ENCODE data around the gene TPBG.

DNA sequence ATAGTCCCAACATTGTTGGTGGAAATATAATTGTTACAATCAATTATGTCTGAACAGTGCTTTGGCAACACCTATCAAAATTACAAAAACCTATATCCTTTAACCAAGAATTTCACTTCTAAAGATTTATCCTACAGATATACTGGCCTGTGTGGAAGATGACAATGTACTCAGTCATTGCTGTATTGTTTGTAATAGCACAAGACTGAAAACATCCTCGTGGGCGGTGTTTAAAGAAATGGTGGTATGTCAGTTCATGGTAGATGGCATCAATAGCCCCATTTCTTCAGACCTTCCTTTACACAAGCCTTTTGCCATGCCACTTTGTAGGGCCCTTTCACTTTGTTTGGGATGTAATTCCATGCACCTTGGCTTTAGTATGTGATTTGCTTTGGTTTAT is 9.8 kb upstream of the TPBG start:
- TF ChIP-seq, protein P1, sequence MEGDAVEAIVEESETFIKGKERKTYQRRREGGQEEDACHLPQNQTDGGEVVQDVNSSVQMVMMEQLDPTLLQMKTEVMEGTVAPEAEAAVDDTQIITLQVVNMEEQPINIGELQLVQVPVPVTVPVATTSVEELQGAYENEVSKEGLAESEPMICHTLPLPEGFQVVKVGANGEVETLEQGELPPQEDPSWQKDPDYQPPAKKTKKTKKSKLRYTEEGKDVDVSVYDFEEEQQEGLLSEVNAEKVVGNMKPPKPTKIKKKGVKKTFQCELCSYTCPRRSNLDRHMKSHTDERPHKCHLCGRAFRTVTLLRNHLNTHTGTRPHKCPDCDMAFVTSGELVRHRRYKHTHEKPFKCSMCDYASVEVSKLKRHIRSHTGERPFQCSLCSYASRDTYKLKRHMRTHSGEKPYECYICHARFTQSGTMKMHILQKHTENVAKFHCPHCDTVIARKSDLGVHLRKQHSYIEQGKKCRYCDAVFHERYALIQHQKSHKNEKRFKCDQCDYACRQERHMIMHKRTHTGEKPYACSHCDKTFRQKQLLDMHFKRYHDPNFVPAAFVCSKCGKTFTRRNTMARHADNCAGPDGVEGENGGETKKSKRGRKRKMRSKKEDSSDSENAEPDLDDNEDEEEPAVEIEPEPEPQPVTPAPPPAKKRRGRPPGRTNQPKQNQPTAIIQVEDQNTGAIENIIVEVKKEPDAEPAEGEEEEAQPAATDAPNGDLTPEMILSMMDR (IDR thresholded peaks at IDR 0.05; ENCODE audit: insufficient read depth, low read length, poor library complexity, severe bottlenecking): no peak
- TF ChIP-seq EZH2phosphoT487 (conservative IDR thresholded peaks at IDR 0.05; ENCODE audit: low read length): no peak
